ENCODE data around the gene HIBCH. TPM values are rescaled to one million over a fixed set of nuclear protein-coding genes. Genes with fewer than 3 reads are reported as not detected.

HIBCH gene
- total and polyA plus RNA-seq, 9 of the 15 experiments (the other 6 are each of a cell fraction or from before 2014, with no cell fraction given) = 17.0 to 65.4 (median 28.3) TPM

DNA sequence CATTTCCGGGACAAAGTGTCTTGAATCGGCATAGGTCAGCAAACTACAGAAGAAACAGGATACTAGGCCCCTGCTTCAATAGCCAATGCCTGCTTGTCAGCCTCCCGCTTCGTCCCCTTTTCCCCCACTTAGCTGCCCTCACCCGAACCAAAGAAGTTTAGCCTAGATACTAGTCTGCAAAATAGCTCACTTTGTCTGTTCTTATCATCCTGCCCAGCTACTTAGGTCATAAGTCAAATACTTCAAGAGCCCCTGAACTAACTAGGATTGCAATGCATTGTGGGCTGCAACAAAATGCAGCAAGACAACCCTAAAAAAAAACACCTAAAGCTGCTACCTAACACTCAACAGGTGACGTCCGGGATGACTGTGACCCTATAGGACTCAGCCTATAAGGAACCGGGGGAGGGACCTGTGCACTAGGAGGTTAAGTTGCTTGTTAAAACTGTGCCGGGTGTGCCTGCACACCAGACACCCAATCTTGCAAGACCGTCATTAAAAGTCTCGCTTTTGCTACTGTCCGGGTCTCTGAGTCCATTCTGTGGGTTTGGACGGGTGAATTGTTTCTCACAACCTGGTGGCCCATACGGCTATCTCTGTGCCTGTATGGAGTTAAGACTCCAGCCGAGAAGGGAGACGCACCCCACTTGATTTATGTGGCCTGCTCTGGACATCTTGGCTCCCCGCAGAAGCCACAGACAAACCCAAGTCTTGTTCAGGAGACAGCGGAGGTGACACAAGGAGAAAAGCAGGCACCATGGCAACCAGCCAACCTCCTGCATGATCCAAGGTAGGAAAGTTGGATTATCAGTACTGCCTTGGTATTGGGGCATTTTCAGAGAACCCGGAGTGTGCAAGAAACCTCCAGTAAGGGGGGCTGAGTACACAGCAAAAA lies 105.9 kb downstream of the HIBCH start (continued):
- TF ChIP-seq, protein P1, sequence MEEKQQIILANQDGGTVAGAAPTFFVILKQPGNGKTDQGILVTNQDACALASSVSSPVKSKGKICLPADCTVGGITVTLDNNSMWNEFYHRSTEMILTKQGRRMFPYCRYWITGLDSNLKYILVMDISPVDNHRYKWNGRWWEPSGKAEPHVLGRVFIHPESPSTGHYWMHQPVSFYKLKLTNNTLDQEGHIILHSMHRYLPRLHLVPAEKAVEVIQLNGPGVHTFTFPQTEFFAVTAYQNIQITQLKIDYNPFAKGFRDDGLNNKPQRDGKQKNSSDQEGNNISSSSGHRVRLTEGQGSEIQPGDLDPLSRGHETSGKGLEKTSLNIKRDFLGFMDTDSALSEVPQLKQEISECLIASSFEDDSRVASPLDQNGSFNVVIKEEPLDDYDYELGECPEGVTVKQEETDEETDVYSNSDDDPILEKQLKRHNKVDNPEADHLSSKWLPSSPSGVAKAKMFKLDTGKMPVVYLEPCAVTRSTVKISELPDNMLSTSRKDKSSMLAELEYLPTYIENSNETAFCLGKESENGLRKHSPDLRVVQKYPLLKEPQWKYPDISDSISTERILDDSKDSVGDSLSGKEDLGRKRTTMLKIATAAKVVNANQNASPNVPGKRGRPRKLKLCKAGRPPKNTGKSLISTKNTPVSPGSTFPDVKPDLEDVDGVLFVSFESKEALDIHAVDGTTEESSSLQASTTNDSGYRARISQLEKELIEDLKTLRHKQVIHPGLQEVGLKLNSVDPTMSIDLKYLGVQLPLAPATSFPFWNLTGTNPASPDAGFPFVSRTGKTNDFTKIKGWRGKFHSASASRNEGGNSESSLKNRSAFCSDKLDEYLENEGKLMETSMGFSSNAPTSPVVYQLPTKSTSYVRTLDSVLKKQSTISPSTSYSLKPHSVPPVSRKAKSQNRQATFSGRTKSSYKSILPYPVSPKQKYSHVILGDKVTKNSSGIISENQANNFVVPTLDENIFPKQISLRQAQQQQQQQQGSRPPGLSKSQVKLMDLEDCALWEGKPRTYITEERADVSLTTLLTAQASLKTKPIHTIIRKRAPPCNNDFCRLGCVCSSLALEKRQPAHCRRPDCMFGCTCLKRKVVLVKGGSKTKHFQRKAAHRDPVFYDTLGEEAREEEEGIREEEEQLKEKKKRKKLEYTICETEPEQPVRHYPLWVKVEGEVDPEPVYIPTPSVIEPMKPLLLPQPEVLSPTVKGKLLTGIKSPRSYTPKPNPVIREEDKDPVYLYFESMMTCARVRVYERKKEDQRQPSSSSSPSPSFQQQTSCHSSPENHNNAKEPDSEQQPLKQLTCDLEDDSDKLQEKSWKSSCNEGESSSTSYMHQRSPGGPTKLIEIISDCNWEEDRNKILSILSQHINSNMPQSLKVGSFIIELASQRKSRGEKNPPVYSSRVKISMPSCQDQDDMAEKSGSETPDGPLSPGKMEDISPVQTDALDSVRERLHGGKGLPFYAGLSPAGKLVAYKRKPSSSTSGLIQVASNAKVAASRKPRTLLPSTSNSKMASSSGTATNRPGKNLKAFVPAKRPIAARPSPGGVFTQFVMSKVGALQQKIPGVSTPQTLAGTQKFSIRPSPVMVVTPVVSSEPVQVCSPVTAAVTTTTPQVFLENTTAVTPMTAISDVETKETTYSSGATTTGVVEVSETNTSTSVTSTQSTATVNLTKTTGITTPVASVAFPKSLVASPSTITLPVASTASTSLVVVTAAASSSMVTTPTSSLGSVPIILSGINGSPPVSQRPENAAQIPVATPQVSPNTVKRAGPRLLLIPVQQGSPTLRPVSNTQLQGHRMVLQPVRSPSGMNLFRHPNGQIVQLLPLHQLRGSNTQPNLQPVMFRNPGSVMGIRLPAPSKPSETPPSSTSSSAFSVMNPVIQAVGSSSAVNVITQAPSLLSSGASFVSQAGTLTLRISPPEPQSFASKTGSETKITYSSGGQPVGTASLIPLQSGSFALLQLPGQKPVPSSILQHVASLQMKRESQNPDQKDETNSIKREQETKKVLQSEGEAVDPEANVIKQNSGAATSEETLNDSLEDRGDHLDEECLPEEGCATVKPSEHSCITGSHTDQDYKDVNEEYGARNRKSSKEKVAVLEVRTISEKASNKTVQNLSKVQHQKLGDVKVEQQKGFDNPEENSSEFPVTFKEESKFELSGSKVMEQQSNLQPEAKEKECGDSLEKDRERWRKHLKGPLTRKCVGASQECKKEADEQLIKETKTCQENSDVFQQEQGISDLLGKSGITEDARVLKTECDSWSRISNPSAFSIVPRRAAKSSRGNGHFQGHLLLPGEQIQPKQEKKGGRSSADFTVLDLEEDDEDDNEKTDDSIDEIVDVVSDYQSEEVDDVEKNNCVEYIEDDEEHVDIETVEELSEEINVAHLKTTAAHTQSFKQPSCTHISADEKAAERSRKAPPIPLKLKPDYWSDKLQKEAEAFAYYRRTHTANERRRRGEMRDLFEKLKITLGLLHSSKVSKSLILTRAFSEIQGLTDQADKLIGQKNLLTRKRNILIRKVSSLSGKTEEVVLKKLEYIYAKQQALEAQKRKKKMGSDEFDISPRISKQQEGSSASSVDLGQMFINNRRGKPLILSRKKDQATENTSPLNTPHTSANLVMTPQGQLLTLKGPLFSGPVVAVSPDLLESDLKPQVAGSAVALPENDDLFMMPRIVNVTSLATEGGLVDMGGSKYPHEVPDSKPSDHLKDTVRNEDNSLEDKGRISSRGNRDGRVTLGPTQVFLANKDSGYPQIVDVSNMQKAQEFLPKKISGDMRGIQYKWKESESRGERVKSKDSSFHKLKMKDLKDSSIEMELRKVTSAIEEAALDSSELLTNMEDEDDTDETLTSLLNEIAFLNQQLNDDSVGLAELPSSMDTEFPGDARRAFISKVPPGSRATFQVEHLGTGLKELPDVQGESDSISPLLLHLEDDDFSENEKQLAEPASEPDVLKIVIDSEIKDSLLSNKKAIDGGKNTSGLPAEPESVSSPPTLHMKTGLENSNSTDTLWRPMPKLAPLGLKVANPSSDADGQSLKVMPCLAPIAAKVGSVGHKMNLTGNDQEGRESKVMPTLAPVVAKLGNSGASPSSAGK (IDR thresholded peaks at IDR 0.05) = no peak
- TF ChIP-seq, protein P2, sequence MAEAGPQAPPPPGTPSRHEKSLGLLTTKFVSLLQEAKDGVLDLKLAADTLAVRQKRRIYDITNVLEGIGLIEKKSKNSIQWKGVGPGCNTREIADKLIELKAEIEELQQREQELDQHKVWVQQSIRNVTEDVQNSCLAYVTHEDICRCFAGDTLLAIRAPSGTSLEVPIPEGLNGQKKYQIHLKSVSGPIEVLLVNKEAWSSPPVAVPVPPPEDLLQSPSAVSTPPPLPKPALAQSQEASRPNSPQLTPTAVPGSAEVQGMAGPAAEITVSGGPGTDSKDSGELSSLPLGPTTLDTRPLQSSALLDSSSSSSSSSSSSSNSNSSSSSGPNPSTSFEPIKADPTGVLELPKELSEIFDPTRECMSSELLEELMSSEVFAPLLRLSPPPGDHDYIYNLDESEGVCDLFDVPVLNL (CRISPR knock-in tag; IDR thresholded peaks at IDR 0.05; ENCODE audit: low read depth) = no peak
- TF ChIP-seq HDAC8 (tag; IDR thresholded peaks at IDR 0.05) (no peak), PPARD (CRISPR knock-in tag; IDR thresholded peaks at IDR 0.05) (no peak), CREB5 (CRISPR knock-in tag; IDR thresholded peaks at IDR 0.05) (no peak), NEUROD1 (IDR thresholded peaks at IDR 0.05; ENCODE audit: borderline replicate concordance, low read depth, low read length, partially characterized antibody) (no peak), ZNF785 (CRISPR knock-in tag; IDR thresholded peaks at IDR 0.05) (no peak)
- TF ChIP-seq, protein P3, sequence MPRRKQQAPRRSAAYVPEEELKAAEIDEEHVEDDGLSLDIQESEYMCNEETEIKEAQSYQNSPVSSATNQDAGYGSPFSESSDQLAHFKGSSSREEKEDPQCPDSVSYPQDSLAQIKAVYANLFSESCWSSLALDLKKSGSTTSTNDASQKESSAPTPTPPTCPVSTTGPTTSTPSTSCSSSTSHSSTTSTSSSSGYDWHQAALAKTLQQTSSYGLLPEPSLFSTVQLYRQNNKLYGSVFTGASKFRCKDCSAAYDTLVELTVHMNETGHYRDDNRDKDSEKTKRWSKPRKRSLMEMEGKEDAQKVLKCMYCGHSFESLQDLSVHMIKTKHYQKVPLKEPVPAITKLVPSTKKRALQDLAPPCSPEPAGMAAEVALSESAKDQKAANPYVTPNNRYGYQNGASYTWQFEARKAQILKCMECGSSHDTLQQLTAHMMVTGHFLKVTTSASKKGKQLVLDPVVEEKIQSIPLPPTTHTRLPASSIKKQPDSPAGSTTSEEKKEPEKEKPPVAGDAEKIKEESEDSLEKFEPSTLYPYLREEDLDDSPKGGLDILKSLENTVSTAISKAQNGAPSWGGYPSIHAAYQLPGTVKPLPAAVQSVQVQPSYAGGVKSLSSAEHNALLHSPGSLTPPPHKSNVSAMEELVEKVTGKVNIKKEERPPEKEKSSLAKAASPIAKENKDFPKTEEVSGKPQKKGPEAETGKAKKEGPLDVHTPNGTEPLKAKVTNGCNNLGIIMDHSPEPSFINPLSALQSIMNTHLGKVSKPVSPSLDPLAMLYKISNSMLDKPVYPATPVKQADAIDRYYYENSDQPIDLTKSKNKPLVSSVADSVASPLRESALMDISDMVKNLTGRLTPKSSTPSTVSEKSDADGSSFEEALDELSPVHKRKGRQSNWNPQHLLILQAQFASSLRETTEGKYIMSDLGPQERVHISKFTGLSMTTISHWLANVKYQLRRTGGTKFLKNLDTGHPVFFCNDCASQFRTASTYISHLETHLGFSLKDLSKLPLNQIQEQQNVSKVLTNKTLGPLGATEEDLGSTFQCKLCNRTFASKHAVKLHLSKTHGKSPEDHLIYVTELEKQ (CRISPR knock-in tag; IDR thresholded peaks at IDR 0.05) = no peak

Measured in K562 (cell line).